OCI-LY1 (cell line): ENCODE results near the gene CDH4.

Source experiments
- H2AFZ ChIP-seq: fragments of 200-600 bp; sonication (generic), shearing (Covaris generic); 2 replicates; pipeline ENCODE4 v1.6.0; 2014; ENCODE audit warnings: antibody characterized with exemption, mild to moderate bottlenecking, low read length
- H3F3A ChIP-seq: fragments of 200-600 bp; sonication (generic), shearing (Covaris generic); 2 replicates; pipeline ENCODE4 v1.6.0; 2014; ENCODE audit warnings: mild to moderate bottlenecking, antibody characterized with exemption, low read length, moderate library complexity; ENCODE audit not compliant: insufficient read depth
- H3K27ac ChIP-seq: fragments of 200-600 bp; sonication (generic); 2 replicates; pipeline ENCODE4 v1.5.1; 2014; ENCODE audit warnings: low read length, mixed run types, mild to moderate bottlenecking, low read depth; ENCODE audit not compliant: poor library complexity, severe bottlenecking
- H3K27me3 ChIP-seq: fragments of 200-600 bp; sonication (generic); 2 replicates; pipeline ENCODE4 v1.6.0; 2014; ENCODE audit warnings: antibody characterized with exemption, mild to moderate bottlenecking, low read length, moderate library complexity; ENCODE audit not compliant: insufficient read depth
- H3K36me3 ChIP-seq: fragments of 200-600 bp; sonication (generic); 2 replicates; pipeline ENCODE4 v1.6.1; 2014; ENCODE audit warnings: mild to moderate bottlenecking, antibody characterized with exemption, low read length, moderate library complexity, mixed read lengths; ENCODE audit not compliant: insufficient read depth
- H3K4me1 ChIP-seq: fragments of 200-600 bp; sonication (generic); 2 replicates; pipeline ENCODE4 v1.5.1; 2014; ENCODE audit warnings: mild to moderate bottlenecking, low read length, moderate library complexity; ENCODE audit not compliant: insufficient read depth, severe bottlenecking
- H3K4me2 ChIP-seq: fragments of 200-600 bp; sonication (generic), shearing (Covaris generic); 2 replicates; pipeline ENCODE4 v1.6.1; 2014; ENCODE audit warnings: low read length
- H3K4me3 ChIP-seq: fragments of 200-600 bp; sonication (generic); 2 replicates; pipeline ENCODE4 v1.5.1; 2014; ENCODE audit warnings: low read length, low read depth, mild to moderate bottlenecking, mixed read lengths; ENCODE audit not compliant: poor library complexity, severe bottlenecking
- H3K79me2 ChIP-seq: fragments of 200-600 bp; shearing (Covaris generic); 2 replicates; pipeline ENCODE4 v1.6.1; 2016; ENCODE audit warnings: mixed run types, low read length, mixed read lengths; ENCODE audit not compliant: insufficient read depth
- H3K9ac ChIP-seq: fragments of 200-600 bp; sonication (generic), shearing (Covaris generic); 2 replicates; pipeline ENCODE4 v1.6.1; 2014; ENCODE audit warnings: mild to moderate bottlenecking, low read length, mixed read lengths
- H3K9me2 ChIP-seq: fragments of 200-600 bp; sonication (generic), shearing (Covaris generic); 2 replicates; pipeline ENCODE4 v1.6.1; 2014; ENCODE audit warnings: low read depth, mild to moderate bottlenecking, low read length, mixed read lengths
- H3K9me3 ChIP-seq: fragments of 200-600 bp; shearing (Covaris generic); 2 replicates; pipeline ENCODE4 v1.6.1; 2014; ENCODE audit warnings: low read length, mixed read lengths
- H4K20me1 ChIP-seq: fragments of 200-600 bp; sonication (generic), shearing (Covaris generic); 2 replicates; pipeline ENCODE4 v1.6.0; 2016; ENCODE audit warnings: mild to moderate bottlenecking, low read length; ENCODE audit not compliant: insufficient read depth
- EZH2 ChIP-seq: fragments of 200-600 bp; sonication (generic), shearing (Covaris generic); IDR thresholded peaks from 2 replicates; pipeline ENCODE4 v1.8.0; 2017; ENCODE audit warnings: borderline replicate concordance, mixed run types, mild to moderate bottlenecking, antibody characterized with exemption, low read length, moderate library complexity, mixed read lengths
- TF ChIP-seq, protein P1 (sequence below): fragments of 200-600 bp; sonication (generic), shearing (Covaris generic); IDR thresholded peaks from 2 replicates; pipeline ENCODE4 v1.5.1; 2017; ENCODE audit warnings: mild to moderate bottlenecking, antibody characterized with exemption, low read length, moderate library complexity, mixed read lengths

Gene CDH4

DNA sequence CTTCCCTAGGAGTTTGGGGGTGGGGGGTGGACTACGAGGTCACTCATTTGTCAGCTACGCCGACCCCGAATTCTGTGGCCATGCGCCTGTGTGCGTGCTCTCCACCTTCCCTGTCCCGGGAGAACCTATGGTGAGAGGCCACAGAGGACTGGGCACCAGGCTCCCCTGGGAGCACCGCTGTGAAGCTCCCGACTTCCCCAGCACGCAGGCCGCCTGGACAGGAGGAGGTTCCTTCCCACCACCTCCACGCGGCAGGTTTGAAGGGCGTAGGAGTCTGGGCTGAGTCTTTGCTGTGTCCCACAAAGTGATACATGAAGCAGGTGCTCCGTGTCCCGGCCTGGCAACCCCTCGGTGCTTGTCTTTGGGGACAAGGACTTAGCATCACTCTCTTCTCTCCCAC lies 107.2 kb downstream of the CDH4 start:
- Histone ChIP-seq H4K20me1 (no peaks in the 10 kb centered on the region), H3K9me3 (no peaks in the 10 kb centered on the region), H3K9ac (no peak overlapping the region), H2AFZ (no peak overlapping the region), H3K27ac (no peak overlapping the region), H3K4me1 (no peaks in the 10 kb centered on the region), H3K79me2 (no peaks in the 10 kb centered on the region), H3K36me3 (no peaks in the 10 kb centered on the region), H3K4me2 (no peak overlapping the region), H3K4me3 (no peak overlapping the region), H3F3A (no peaks in the 10 kb centered on the region), H3K9me2 (no peaks in the 10 kb centered on the region), H3K27me3 (no peaks in the 10 kb centered on the region; the same call in 1 of the 2 replicates)
- TF ChIP-seq, protein P1, sequence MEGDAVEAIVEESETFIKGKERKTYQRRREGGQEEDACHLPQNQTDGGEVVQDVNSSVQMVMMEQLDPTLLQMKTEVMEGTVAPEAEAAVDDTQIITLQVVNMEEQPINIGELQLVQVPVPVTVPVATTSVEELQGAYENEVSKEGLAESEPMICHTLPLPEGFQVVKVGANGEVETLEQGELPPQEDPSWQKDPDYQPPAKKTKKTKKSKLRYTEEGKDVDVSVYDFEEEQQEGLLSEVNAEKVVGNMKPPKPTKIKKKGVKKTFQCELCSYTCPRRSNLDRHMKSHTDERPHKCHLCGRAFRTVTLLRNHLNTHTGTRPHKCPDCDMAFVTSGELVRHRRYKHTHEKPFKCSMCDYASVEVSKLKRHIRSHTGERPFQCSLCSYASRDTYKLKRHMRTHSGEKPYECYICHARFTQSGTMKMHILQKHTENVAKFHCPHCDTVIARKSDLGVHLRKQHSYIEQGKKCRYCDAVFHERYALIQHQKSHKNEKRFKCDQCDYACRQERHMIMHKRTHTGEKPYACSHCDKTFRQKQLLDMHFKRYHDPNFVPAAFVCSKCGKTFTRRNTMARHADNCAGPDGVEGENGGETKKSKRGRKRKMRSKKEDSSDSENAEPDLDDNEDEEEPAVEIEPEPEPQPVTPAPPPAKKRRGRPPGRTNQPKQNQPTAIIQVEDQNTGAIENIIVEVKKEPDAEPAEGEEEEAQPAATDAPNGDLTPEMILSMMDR, result no peak
- no peak for TF ChIP-seq EZH2

DNA sequence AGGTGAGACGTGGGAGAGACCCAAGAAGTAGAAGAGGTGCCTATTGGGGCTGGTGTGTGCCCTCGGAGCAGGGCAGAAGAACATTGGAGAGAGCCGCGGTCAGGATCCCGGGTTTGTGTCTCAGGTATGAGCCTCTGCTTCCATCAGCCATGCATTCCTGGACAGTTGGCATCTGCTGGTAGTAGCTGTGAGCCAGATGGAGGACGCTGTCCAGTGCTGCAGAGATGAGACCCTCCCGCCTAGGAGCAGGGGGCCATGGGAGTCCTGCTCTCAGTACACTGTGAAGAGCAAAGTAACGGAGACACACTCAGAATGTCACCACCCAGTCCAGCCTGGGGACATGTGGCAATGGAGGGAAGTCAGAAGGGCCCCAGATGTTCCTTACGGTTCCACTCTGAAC lies 108.2 kb downstream of the CDH4 start:
- H3K4me1 ChIP-seq, result no peaks in the 10 kb centered on the region
- H3K79me2 ChIP-seq, result no peaks in the 10 kb centered on the region
- no peaks in the 10 kb centered on the region for H3K9me2 ChIP-seq
- no peak overlapping the region for H3K27ac ChIP-seq
- H3K4me3 ChIP-seq, result no peak overlapping the region
- no peak for TF ChIP-seq EZH2
- TF ChIP-seq, protein P1, result no peak
- H3K27me3 ChIP-seq, result no peaks in the 10 kb centered on the region; the same call in 1 of the 2 replicates
- no peaks in the 10 kb centered on the region for H3F3A ChIP-seq
- H3K4me2 ChIP-seq, result no peak overlapping the region
- H3K9me3 ChIP-seq, result no peaks in the 10 kb centered on the region
- no peak overlapping the region for H3K9ac ChIP-seq
- H4K20me1 ChIP-seq, result no peaks in the 10 kb centered on the region
- no peaks in the 10 kb centered on the region for H3K36me3 ChIP-seq
- H2AFZ ChIP-seq, result no peak overlapping the region

DNA sequence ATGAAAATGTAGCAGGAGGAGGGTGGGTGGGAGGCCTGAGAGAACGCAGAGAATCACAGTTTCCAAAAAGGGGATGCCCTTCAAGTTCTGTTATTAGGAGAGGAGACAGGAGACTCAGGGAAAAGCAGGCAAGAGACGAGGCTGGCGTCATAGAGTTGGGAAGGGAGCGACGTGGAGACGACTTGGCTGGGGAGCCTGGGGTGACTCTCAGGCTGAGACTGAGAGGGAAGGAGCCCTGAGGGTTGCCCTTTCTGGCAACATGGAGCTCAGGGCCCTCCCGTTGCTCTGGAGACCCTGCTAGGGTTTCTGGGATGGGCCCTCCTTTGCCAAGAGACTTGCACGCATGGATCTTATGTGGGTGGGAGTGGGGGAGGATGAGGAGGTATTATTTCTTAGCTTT lies 108.9 kb downstream of the CDH4 start:
- TF ChIP-seq EZH2, result no peak
- TF ChIP-seq, protein P1, result no peak
- no peak overlapping the region for H3K9ac ChIP-seq
- no peaks in the 10 kb centered on the region for H4K20me1 ChIP-seq
- no peak overlapping the region for H3K4me2 ChIP-seq
- no peaks in the 10 kb centered on the region; the same call in 1 of the 2 replicates for H3K27me3 ChIP-seq
- H3K27ac ChIP-seq, result no peak overlapping the region
- H2AFZ ChIP-seq, result no peak overlapping the region
- H3K79me2 ChIP-seq, result no peaks in the 10 kb centered on the region
- no peaks in the 10 kb centered on the region for H3K4me1 ChIP-seq
- H3F3A ChIP-seq, result no peaks in the 10 kb centered on the region
- no peaks in the 10 kb centered on the region for H3K9me2 ChIP-seq
- no peaks in the 10 kb centered on the region for H3K9me3 ChIP-seq
- H3K36me3 ChIP-seq, result no peaks in the 10 kb centered on the region
- no peak overlapping the region for H3K4me3 ChIP-seq
